ENCODE results near the gene EFEMP2.

EFEMP2 gene

GRCh38 chr11:65865550-65866172 is 6.9 kb downstream of the EFEMP2 start:
- DNase-seq (ENCODE audit: low spot score) = no peak

GRCh38 chr11:65864706-65865471 is 7.7 kb downstream of the EFEMP2 start:
- DNase-seq (ENCODE audit: low spot score) = no peak

- DNase-seq (ENCODE audit: low spot score) = no peak
Measured at GRCh38 chr11:65863889-65864705, 8.5 kb downstream of the EFEMP2 start.

- no peak for DNase-seq (ENCODE audit: low spot score)
Measured at GRCh38 chr11:65862941-65863888, 9.4 kb downstream of the EFEMP2 start.

- DNase-seq (ENCODE audit: low spot score) = no peak
Measured at GRCh38 chr11:65862191-65862735, 10.3 kb downstream of the EFEMP2 start.

- no peak for DNase-seq (ENCODE audit: low spot score)
Measured at GRCh38 chr11:65861533-65862183, 10.9 kb downstream of the EFEMP2 start.

- DNase-seq (ENCODE audit: low spot score) = no peak
Measured at GRCh38 chr11:65861165-65861505, 11.5 kb downstream of the EFEMP2 start.

- peak; percentile 97 for DNase-seq (ENCODE audit: low spot score)
Measured at GRCh38 chr11:65860278-65861164, 12.1 kb downstream of the EFEMP2 start, which contains the start of gene MUS81. Gene MUS81, plus strand, starts transcription at chr11:65860433. Its CDS starts 321 bp downstream, at chr11:65860754.

- no peak for DNase-seq (ENCODE audit: low spot score)
Measured at GRCh38 chr11:65859812-65860277, 12.8 kb downstream of the EFEMP2 start.

GRCh38 chr11:65859095-65859811 is 13.3 kb downstream of the EFEMP2 start:
- DNase-seq (ENCODE audit: low spot score) = peak; percentile 98

- no peak for DNase-seq (ENCODE audit: low spot score)
Measured at GRCh38 chr11:65858681-65859087, 13.9 kb downstream of the EFEMP2 start.

GRCh38 chr11:65857853-65858680 is 14.5 kb downstream of the EFEMP2 start, which contains the start of gene CFL1:
Gene CFL1, minus strand, starts transcription at chr11:65858180. Its CDS starts 81 bp downstream, at chr11:65858099.
- peak; percentile 98 for DNase-seq (ENCODE audit: low spot score)

GRCh38 chr11:65857500-65857852 is 15.1 kb downstream of the EFEMP2 start:
- DNase-seq (ENCODE audit: low spot score) = no peak

GRCh38 chr11:65856689-65857499 is 15.7 kb downstream of the EFEMP2 start:
- peak; percentile 82 for DNase-seq (ENCODE audit: low spot score)

- no peak for DNase-seq (ENCODE audit: low spot score)
Measured at GRCh38 chr11:65855927-65856363, 16.7 kb downstream of the EFEMP2 start.

GRCh38 chr11:65854852-65855837 is 17.5 kb downstream of the EFEMP2 start:
- DNase-seq (ENCODE audit: low spot score) = no peak
